ENCODE results near the gene GABRR3.

GABRR3 gene

GRCh38 chr3:98029083-98029482 lies 6.0 kb downstream of the GABRR3 start:
- Histone ChIP-seq H3K27me3 (ENCODE audit: low read length) (no peaks in the 10 kb centered on the region), H2AFZ (ENCODE audit: low read depth, low read length, severe bottlenecking) (no peak overlapping the region), H3K27ac (ENCODE audit: low read depth, low read length) (no peak overlapping the region), H3F3A (ENCODE audit: insufficient read depth) (no peaks in the 10 kb centered on the region), H3K9me2 (replicated peaks; ENCODE audit: insufficient read depth, low read length) (no peaks in the 10 kb centered on the region), H3K9ac (ENCODE audit: low read length) (no peak overlapping the region), H3K36me3 (ENCODE audit: low read length) (no peaks in the 10 kb centered on the region), H3K4me3 (ENCODE audit: insufficient read depth, low read length, poor library complexity, severe bottlenecking) (no peak overlapping the region), H3K4me2 (ENCODE audit: low read depth, low read length, poor library complexity, severe bottlenecking) (no peak overlapping the region), H3K79me2 (ENCODE audit: insufficient read depth, low read length) (no peaks in the 10 kb centered on the region), H3K9me3 (ENCODE audit: insufficient read depth, low read length) (no peaks in the 10 kb centered on the region), H4K20me1 (ENCODE audit: low read depth, low read length) (no peaks in the 10 kb centered on the region)
- TF ChIP-seq, protein P1, sequence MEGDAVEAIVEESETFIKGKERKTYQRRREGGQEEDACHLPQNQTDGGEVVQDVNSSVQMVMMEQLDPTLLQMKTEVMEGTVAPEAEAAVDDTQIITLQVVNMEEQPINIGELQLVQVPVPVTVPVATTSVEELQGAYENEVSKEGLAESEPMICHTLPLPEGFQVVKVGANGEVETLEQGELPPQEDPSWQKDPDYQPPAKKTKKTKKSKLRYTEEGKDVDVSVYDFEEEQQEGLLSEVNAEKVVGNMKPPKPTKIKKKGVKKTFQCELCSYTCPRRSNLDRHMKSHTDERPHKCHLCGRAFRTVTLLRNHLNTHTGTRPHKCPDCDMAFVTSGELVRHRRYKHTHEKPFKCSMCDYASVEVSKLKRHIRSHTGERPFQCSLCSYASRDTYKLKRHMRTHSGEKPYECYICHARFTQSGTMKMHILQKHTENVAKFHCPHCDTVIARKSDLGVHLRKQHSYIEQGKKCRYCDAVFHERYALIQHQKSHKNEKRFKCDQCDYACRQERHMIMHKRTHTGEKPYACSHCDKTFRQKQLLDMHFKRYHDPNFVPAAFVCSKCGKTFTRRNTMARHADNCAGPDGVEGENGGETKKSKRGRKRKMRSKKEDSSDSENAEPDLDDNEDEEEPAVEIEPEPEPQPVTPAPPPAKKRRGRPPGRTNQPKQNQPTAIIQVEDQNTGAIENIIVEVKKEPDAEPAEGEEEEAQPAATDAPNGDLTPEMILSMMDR (IDR thresholded peaks at IDR 0.05; ENCODE audit: insufficient read depth, low read length, poor library complexity, severe bottlenecking), result no peak
- no peak for TF ChIP-seq EZH2phosphoT487 (conservative IDR thresholded peaks at IDR 0.05; ENCODE audit: low read length)

DNA sequence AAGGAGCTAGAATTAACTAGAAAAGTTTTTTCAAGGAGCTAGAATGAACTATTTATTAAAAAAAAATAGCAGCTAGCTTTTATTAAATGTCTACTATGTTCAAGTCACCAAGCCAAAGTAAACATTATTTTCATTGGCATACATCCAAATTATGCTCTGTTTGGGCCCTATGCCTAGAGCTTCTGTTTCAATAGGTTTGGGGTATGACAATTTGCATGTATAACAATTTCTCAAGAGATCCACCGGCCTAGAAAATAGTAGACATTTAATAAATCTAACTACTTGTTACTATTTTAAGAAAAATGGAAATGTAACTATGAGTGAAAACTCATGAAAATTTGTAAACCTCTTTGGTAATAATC lies 8.0 kb downstream of the GABRR3 start:
- no peak overlapping the region for H3K9ac ChIP-seq (ENCODE audit: low read length)
- H2AFZ ChIP-seq (ENCODE audit: low read depth, low read length, severe bottlenecking), result no peak overlapping the region
- no peaks in the 10 kb centered on the region for H3K9me2 ChIP-seq (replicated peaks; ENCODE audit: insufficient read depth, low read length)
- no peak overlapping the region for H3K4me3 ChIP-seq (ENCODE audit: insufficient read depth, low read length, poor library complexity, severe bottlenecking)
- no peak overlapping the region for H3K27ac ChIP-seq (ENCODE audit: low read depth, low read length)
- no peaks in the 10 kb centered on the region for H4K20me1 ChIP-seq (ENCODE audit: low read depth, low read length)
- no peaks in the 10 kb centered on the region for H3K79me2 ChIP-seq (ENCODE audit: insufficient read depth, low read length)
- no peaks in the 10 kb centered on the region for H3K36me3 ChIP-seq (ENCODE audit: low read length)
- H3K4me2 ChIP-seq (ENCODE audit: low read depth, low read length, poor library complexity, severe bottlenecking), result no peak overlapping the region
- no peaks in the 10 kb centered on the region for H3K9me3 ChIP-seq (ENCODE audit: insufficient read depth, low read length)
- no peaks in the 10 kb centered on the region for H3K27me3 ChIP-seq (ENCODE audit: low read length)
- H3F3A ChIP-seq (ENCODE audit: insufficient read depth), result no peaks in the 10 kb centered on the region
- TF ChIP-seq, protein P1 (IDR thresholded peaks at IDR 0.05; ENCODE audit: insufficient read depth, low read length, poor library complexity, severe bottlenecking), result no peak
- no peak for TF ChIP-seq EZH2phosphoT487 (conservative IDR thresholded peaks at IDR 0.05; ENCODE audit: low read length)

DNA sequence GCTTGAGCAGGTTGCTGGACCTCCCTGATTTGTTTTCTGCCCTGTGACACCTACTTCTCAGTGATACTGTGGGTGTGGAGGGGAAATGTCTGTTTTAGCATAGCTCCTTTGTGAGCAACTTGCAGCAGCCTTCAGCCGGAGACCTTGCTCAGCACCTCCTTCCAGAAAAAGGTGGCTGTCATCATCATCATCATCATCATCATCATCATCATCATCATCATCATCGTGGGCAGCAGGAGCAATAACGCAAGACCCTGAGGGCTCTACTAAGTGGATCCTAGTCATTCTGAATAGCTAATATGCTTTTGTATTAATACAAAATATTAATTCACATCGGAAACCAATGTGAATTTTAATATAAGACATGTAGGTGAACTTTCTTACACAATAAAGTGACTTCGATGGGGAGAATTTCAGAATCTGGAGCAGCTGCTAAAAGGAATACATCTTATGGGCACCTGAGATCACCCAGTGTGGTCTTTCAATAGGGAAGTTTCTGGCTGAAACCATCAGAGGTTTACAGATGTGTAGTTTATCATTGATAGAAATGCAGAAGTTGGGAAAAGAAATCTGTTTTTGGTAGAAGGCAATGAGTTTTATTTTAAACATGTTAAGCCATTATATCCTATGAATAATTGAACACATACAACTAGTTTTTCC lies 8.6 kb downstream of the GABRR3 start:
- Histone ChIP-seq H3K27ac (ENCODE audit: low read depth, low read length) (no peak overlapping the region), H3K36me3 (ENCODE audit: low read length) (no peaks in the 10 kb centered on the region), H3K9ac (ENCODE audit: low read length) (no peak overlapping the region), H2AFZ (ENCODE audit: low read depth, low read length, severe bottlenecking) (no peak overlapping the region), H3K4me2 (ENCODE audit: low read depth, low read length, poor library complexity, severe bottlenecking) (no peak overlapping the region), H4K20me1 (ENCODE audit: low read depth, low read length) (no peaks in the 10 kb centered on the region), H3K4me3 (ENCODE audit: insufficient read depth, low read length, poor library complexity, severe bottlenecking) (no peak overlapping the region), H3K27me3 (ENCODE audit: low read length) (no peaks in the 10 kb centered on the region), H3K9me3 (ENCODE audit: insufficient read depth, low read length) (no peaks in the 10 kb centered on the region), H3F3A (ENCODE audit: insufficient read depth) (no peaks in the 10 kb centered on the region), H3K9me2 (replicated peaks; ENCODE audit: insufficient read depth, low read length) (no peaks in the 10 kb centered on the region), H3K79me2 (ENCODE audit: insufficient read depth, low read length) (no peaks in the 10 kb centered on the region)
- TF ChIP-seq, protein P1 (IDR thresholded peaks at IDR 0.05; ENCODE audit: insufficient read depth, low read length, poor library complexity, severe bottlenecking), result no peak
- no peak for TF ChIP-seq EZH2phosphoT487 (conservative IDR thresholded peaks at IDR 0.05; ENCODE audit: low read length)
